K562 (cell line): ENCODE results near the gene CTXND1. TPM values are rescaled to one million over a fixed set of nuclear protein-coding genes. Genes with fewer than 3 reads are reported as not detected.

Experiments
- ATAC-seq: fragments of 200-7000 bp; cut with Tn5 transposase; 3 replicates; pipeline ENCODE4 v1.9.1; 2020; ENCODE audit warnings: moderate library complexity
- BruUV-seq: library from RNA; stranded (reverse); fragments of 400-500 nt; replicated peaks from 2 replicates; lab custom pipeline; 2021; lab: Mats Ljungman, UMichigan
- CTCF ChIA-PET: fragments of 300-600 bp; formaldehyde crosslinking; extraction: SDS; loops from one replicate; lab custom pipeline; 2021; ENCODE audit warnings: low intra/inter-chr PET ratio; lab: Yijun Ruan, JAX
- POLR2A ChIA-PET: fragments of 300-600, 350-650 bp; sonication (Branson Sonifier 250); formaldehyde crosslinking; extraction: SDS; loops from one replicate; lab custom pipeline; 2021; ENCODE audit warnings: antibody characterized with exemption, inconsistent platforms; lab: Yijun Ruan, JAX
- DNase-seq, 4 experiments: peaks; one replicate each; pipeline versions ENCODE4 v3.0.0 to v3.0.0-alpha.2; 2011 to 2018; ENCODE audit warnings: low spot score in 3 of 4, mixed read lengths in 3 of 4; ENCODE audit errors: extremely low read depth in 1 of 4
- FAIRE-seq: peaks from 2 replicates; lab custom pipeline; 2011; peaks lifted over from hg19 to GRCh38; lab: Jason Lieb, UNC
- H2AFZ ChIP-seq: 2 replicates; pipeline ENCODE4 v1.6.0; 2011; ENCODE audit warnings: low read depth, low read length, control low read depth, inconsistent platforms
- H3K27ac ChIP-seq: fragments of 200-600 bp; 3 replicates; pipeline ENCODE4 v1.8.0; 2011; ENCODE audit warnings: low read depth, mild to moderate bottlenecking, control low read depth, inconsistent platforms, low read length, moderate library complexity, mixed read lengths; ENCODE audit errors: extremely low read depth
- H3K27me3 ChIP-seq, 2 experiments: fragments of 300-600 bp in 1 of 2; 2 replicates in 1 of 2; 3 replicates in 1 of 2; pipeline versions ENCODE4 v1.6.0 to v1.8.0; 2011; ENCODE audit warnings: inconsistent platforms in 2 of 2, low read length in 2 of 2, mild to moderate bottlenecking in 1 of 2, mixed read lengths in 1 of 2, moderate library complexity in 1 of 2; ENCODE audit not compliant: control insufficient read depth in 2 of 2, insufficient read depth in 2 of 2
- H3K36me3 ChIP-seq: fragments of 300-600 bp; 3 replicates; pipeline ENCODE4 v1.8.0; 2011; ENCODE audit warnings: mild to moderate bottlenecking, low read length, inconsistent platforms; ENCODE audit not compliant: control insufficient read depth, insufficient read depth
- H3K4me1 ChIP-seq, 2 experiments: fragments of 200-600 bp in 1 of 2; replicated peaks in 1 of 2; 2 replicates in 1 of 2; 3 replicates in 1 of 2; pipeline versions ENCODE4 v1.5.1 to v1.8.0; 2011; ENCODE audit warnings: inconsistent platforms in 2 of 2, low read length in 2 of 2, mild to moderate bottlenecking in 1 of 2, mixed read lengths in 1 of 2, moderate library complexity in 1 of 2; ENCODE audit not compliant: control insufficient read depth in 2 of 2, insufficient read depth in 2 of 2
- H3K4me2 ChIP-seq: 2 replicates; pipeline ENCODE4 v1.6.1; 2011; ENCODE audit warnings: low read length, control low read depth, inconsistent platforms, mixed read lengths; ENCODE audit not compliant: insufficient read depth
- H3K4me3 ChIP-seq: fragments of 200-600 bp; sonication (generic), shearing (Covaris generic); 2 replicates; pipeline ENCODE4 v1.5.1; 2016; ENCODE audit warnings: control low read depth, inconsistent platforms
- H3K79me2 ChIP-seq: fragments of 200-600 bp; 3 replicates; pipeline ENCODE4 v1.8.0; 2011; ENCODE audit warnings: low read length, inconsistent platforms; ENCODE audit not compliant: control insufficient read depth, insufficient read depth
- H3K9ac ChIP-seq, 2 experiments: 2 replicates each; pipeline versions ENCODE4 v1.6.0 to v1.6.1; 2011; ENCODE audit warnings: low read depth in 2 of 2, low read length in 2 of 2, control low read depth in 1 of 2, inconsistent platforms in 1 of 2, mild to moderate bottlenecking in 1 of 2, mixed read lengths in 1 of 2; ENCODE audit not compliant: insufficient read depth in 1 of 2
- H3K9me1 ChIP-seq: one replicate; pipeline ENCODE4 v1.6.0; 2011; ENCODE audit warnings: inconsistent platforms, mild to moderate bottlenecking, low read length, moderate library complexity; ENCODE audit not compliant: control insufficient read depth, insufficient read depth
- H3K9me3 ChIP-seq: replicated peaks from 2 replicates; pipeline ENCODE4 v1.5.1; 2011; ENCODE audit warnings: low read depth, low read length, inconsistent platforms; ENCODE audit not compliant: control insufficient read depth, insufficient read depth
- H4K20me1 ChIP-seq: replicated peaks from 2 replicates; pipeline ENCODE4 v1.6.1; 2011; ENCODE audit warnings: low read length, inconsistent platforms, mixed read lengths; ENCODE audit not compliant: control insufficient read depth, insufficient read depth
- NCOA6 ChIP-seq: fragments of 450-650 bp; IDR thresholded peaks from 2 replicates; pipeline ENCODE4 v1.6.1; 2017; ENCODE audit warnings: mild to moderate bottlenecking
- NONO ChIP-seq, 2 experiments: fragments of 200-400 bp in 1 of 2; fragments of 450-650 bp in 1 of 2; formaldehyde crosslinking in 1 of 2; IDR thresholded peaks; 2 replicates each; pipeline ENCODE4 v1.6.1; 2017; ENCODE audit warnings: low read depth in 2 of 2, mild to moderate bottlenecking in 2 of 2, moderate library complexity in 2 of 2, low read length in 1 of 2
- NR2C2 ChIP-seq, 2 experiments: fragments of 200-800 bp in 1 of 2; sonication (Bioruptor generic) in 1 of 2; sonication (generic) in 1 of 2; formaldehyde crosslinking in 1 of 2; IDR thresholded peaks; 2 replicates each; pipeline versions ENCODE4 v1.6.1 to v1.8.0; 2016 to 2022; ENCODE audit warnings: mild to moderate bottlenecking in 1 of 2, missing compliant biosample characterization in 1 of 2, missing genetic modification characterization in 1 of 2, missing genetic modification reagents in 1 of 2
- PCBP2 ChIP-seq: fragments of 200-400 bp; formaldehyde crosslinking; IDR thresholded peaks from 2 replicates; pipeline ENCODE4 v1.6.1; 2018; ENCODE audit warnings: low read length, low read depth, mild to moderate bottlenecking, moderate library complexity; ENCODE audit not compliant: poor library complexity, severe bottlenecking
- SMARCC2 ChIP-seq: fragments of 450-650 bp; IDR thresholded peaks from 2 replicates; pipeline ENCODE4 v1.6.1; 2017; ENCODE audit warnings: antibody characterized with exemption, moderate library complexity, mild to moderate bottlenecking, low read depth
- SRSF7 ChIP-seq: fragments of 200-400 bp; formaldehyde crosslinking; optimal IDR thresholded peaks from 2 replicates; pipeline ENCODE3; 2017; ENCODE audit warnings: mild to moderate bottlenecking, low read depth, low read length
- TEAD1 ChIP-seq, 2 experiments: fragments of 450-650 bp in 1 of 2; sonication (generic) in 1 of 2; formaldehyde crosslinking; IDR thresholded peaks; 2 replicates each; pipeline versions ENCODE4 v1.4.0 to v1.8.0; 2020 to 2022; ENCODE audit warnings: mild to moderate bottlenecking in 2 of 2, missing genetic modification reagents in 1 of 2
- TEAD2 ChIP-seq: fragments of 450-650 bp; IDR thresholded peaks from 2 replicates; pipeline ENCODE4 v1.6.1; 2016; ENCODE audit warnings: missing genetic modification characterization, control low read depth, missing compliant biosample characterization
- THAP7 ChIP-seq: fragments of 250-450 bp; sonication (Bioruptor Pico); IDR thresholded peaks from 2 replicates; pipeline ENCODE4 v1.5.0; 2021
- ZEB2 ChIP-seq: fragments of 450-650 bp; IDR thresholded peaks from 2 replicates; pipeline ENCODE4 v1.6.1; 2016
- WGBS: fragments of 100-300 bp; shearing (Covaris generic); methylation state at CpG from one replicate; pipeline ENCODE4 v1.1.6; 2016; ENCODE audit warnings: low coverage, mixed read lengths; ENCODE audit not compliant: insufficient coverage; ENCODE audit errors: missing lambda C conversion rate; 5-methylcytosine and 5-hydroxymethylcytosine counted together
- in situ Hi-C: fragments of 300-500 bp; cut with MboI; formaldehyde crosslinking; loops from 4 replicates; pipeline ENCODE4 v1.15.0; 2018; ENCODE audit warnings: inconsistent platforms, mixed read lengths
- intact Hi-C: fragments of 100-400 bp; cut with micrococcal nuclease; formaldehyde crosslinking; loops from 2 replicates; pipeline ENCODE4 v1.14.2; 2022
- polyA plus RNA-seq, 8 experiments: library from polyadenylated mRNA; depleted of rRNA in 4 of 8; stranded (reverse) in 5 of 8; unstranded in 3 of 8; fragments of >200 nt; fragmentation: Nextera tagmentation in 2 of 8; fragmentation: Illumina TruSeq in 1 of 8; extraction: Ambion mirVana in 2 of 8; extraction: Trizol in 1 of 8; gene quantifications; 2 replicates each; pipeline versions ENCODE4 v1.2.1 to v1.2.3, GENCODE V29; 2011 to 2014; ENCODE audit warnings: inconsistent platforms in 1 of 8, missing spikeins in 1 of 8
- total RNA-seq, 7 experiments: library from RNA; depleted of rRNA in 6 of 7; stranded (reverse); fragments of >200 nt in 6 of 7; fragmentation: Illumina TruSeq in 2 of 7; extraction: Trizol in 2 of 7; gene quantifications; 2 replicates each; pipeline versions ENCODE4 v1.2.1 to v1.2.3, GENCODE V29; 2011 to 2021; ENCODE audit warnings: low replicate concordance in 1 of 7
- TF ChIP-seq, protein P1 (sequence below): fragments of 200-400 bp; formaldehyde crosslinking; IDR thresholded peaks from 2 replicates; pipeline ENCODE4 v1.6.1; 2017; ENCODE audit warnings: mild to moderate bottlenecking, low read depth, low read length, moderate library complexity

Gene CTXND1
- total and polyA plus RNA-seq, 9 of the 15 experiments (the other 6 are each of a cell fraction or from before 2014, with no cell fraction given), result 0.04 TPM; not detected in 7

DNA sequence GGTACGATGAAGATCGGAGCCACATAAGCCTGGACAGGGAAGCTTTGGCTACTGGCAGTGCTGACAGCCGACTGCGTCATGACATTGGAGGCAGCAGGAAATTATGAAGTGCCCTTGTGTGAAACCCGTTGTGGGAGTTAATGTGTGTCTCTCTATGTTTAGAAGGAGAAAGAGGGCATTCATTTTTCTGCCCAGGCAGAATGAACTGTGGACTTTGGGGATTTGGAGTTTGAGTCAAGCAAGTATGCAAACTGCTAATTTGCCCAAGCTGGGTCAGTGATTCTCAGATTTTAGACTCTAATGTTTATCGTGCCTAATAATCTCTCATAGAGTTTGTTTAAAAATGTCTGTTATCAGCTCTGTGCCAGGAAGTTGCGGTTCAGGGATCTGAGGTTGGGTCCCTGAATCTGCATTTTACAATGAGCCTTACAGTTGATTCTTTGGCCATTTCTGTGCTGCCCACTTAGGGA, 5.6 kb downstream of the CTXND1 start:
- H3K9me3 ChIP-seq, result no peaks in the 10 kb centered on the region
- peaks cover 30 to 43% of the 10 kb centered on the region in 2 experiments; a peak in 4 of 5 replicates for H3K27me3 ChIP-seq
- H3K36me3 ChIP-seq, result no peaks in the 10 kb centered on the region
- no peaks in the 10 kb centered on the region for H3K79me2 ChIP-seq
- no TSS peak for BruUV-seq
- no peak overlapping the region for H3K4me2 ChIP-seq
- ChIA-PET CTCF (no interaction called here), POLR2A (no interaction called here)
- intact Hi-C loops, result no loop called here
- TF ChIP-seq NCOA6, result no peak
- no peak for TF ChIP-seq NONO (IDR thresholded peaks at IDR 0.05; ENCODE audit: low read depth in 2 of 2, low read length in 1 of 2)
- TF ChIP-seq ZEB2, result no peak
- no peak for TF ChIP-seq TEAD1 (CRISPR knock-in tag; IDR thresholded peaks at IDR 0.05)
- TF ChIP-seq TEAD2, result no peak
- TF ChIP-seq, protein P1, sequence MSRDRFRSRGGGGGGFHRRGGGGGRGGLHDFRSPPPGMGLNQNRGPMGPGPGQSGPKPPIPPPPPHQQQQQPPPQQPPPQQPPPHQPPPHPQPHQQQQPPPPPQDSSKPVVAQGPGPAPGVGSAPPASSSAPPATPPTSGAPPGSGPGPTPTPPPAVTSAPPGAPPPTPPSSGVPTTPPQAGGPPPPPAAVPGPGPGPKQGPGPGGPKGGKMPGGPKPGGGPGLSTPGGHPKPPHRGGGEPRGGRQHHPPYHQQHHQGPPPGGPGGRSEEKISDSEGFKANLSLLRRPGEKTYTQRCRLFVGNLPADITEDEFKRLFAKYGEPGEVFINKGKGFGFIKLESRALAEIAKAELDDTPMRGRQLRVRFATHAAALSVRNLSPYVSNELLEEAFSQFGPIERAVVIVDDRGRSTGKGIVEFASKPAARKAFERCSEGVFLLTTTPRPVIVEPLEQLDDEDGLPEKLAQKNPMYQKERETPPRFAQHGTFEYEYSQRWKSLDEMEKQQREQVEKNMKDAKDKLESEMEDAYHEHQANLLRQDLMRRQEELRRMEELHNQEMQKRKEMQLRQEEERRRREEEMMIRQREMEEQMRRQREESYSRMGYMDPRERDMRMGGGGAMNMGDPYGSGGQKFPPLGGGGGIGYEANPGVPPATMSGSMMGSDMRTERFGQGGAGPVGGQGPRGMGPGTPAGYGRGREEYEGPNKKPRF, result no peak
- no peak for TF ChIP-seq SRSF7
- TF ChIP-seq THAP7, result no peak
- no peak for TF ChIP-seq PCBP2
- TF ChIP-seq SMARCC2, result no peak
- no peak for TF ChIP-seq NR2C2 (CRISPR knock-in tag; IDR thresholded peaks at IDR 0.05)
- TF ChIP-seq NR2C2 (tag; IDR thresholded peaks at IDR 0.05), result no peak
- no peak overlapping the region for H2AFZ ChIP-seq
- H3K27ac ChIP-seq, result no peak overlapping the region
- DNase-seq, result no peak
- no peak overlapping the region for H3K9ac ChIP-seq
- in situ Hi-C loops, result no loop called here
- H4K20me1 ChIP-seq, result no peaks in the 10 kb centered on the region
- H3K4me1 ChIP-seq, result peaks cover 0 to 1% of the 10 kb centered on the region in 2 experiments; a peak in 2 of 5 replicates
- no peak for ATAC-seq
- no peak for FAIRE-seq
- no peaks in the 10 kb centered on the region for H3K9me1 ChIP-seq
- H3K4me3 ChIP-seq, result no peak overlapping the region
- 3% methylated on average over 7 of the region's 7 CpGs for WGBS
